H1 (cell line): ENCODE measurements around the gene NRP2. TPM values are rescaled to one million over a fixed set of nuclear protein-coding genes. Genes with fewer than 3 reads are reported as not detected.
A peak's percentile ranks its signal among the peaks of the same experiment; 100 is the strongest.

Experiments
- CTCF ChIA-PET: fragments of 300-600 bp; sonication (Branson Sonifier 250); formaldehyde crosslinking; loops from one replicate; lab custom pipeline; 2021; ENCODE audit not compliant: partially characterized antibody; lab: Charles Lee
- POLR2A ChIA-PET: fragments of 300-600 bp; sonication (Branson Sonifier 250); formaldehyde crosslinking; loops from one replicate; lab custom pipeline; 2021; ENCODE audit warnings: inconsistent platforms; ENCODE audit not compliant: partially characterized antibody; lab: Charles Lee
- DNase-seq, 2 experiments: peaks; one replicate each; pipeline versions ENCODE4 v3.0.0 to v3.0.0-alpha.2; 2010 to 2022; ENCODE audit warnings: low spot score in 2 of 2, low read depth in 1 of 2, mixed read lengths in 1 of 2
- FAIRE-seq: peaks from 2 replicates; lab custom pipeline; 2011; peaks lifted over from hg19 to GRCh38; lab: Jason Lieb, UNC
- H2AFZ ChIP-seq: 2 replicates; pipeline ENCODE4 v1.8.1; 2012; ENCODE audit warnings: low read length, inconsistent platforms
- H2AK5ac ChIP-seq: 2 replicates; pipeline ENCODE4 v1.6.1; 2013; ENCODE audit warnings: low read depth, low read length
- H2BK120ac ChIP-seq: replicated peaks from 2 replicates; pipeline ENCODE3; 2013; ENCODE audit warnings: low read depth, low read length, inconsistent platforms
- H2BK12ac ChIP-seq: 2 replicates; pipeline ENCODE4 v1.6.1; 2013; ENCODE audit warnings: low read depth, low read length
- H2BK15ac ChIP-seq: 2 replicates; pipeline ENCODE4 v1.6.1; 2013; ENCODE audit warnings: low read length
- H2BK20ac ChIP-seq: 2 replicates; pipeline ENCODE4 v1.6.1; 2013; ENCODE audit warnings: low read length
- H2BK5ac ChIP-seq: 2 replicates; pipeline ENCODE4 v1.6.1; 2013; ENCODE audit warnings: low read depth, low read length
- H3K14ac ChIP-seq: 2 replicates; pipeline ENCODE4 v1.6.1; 2013; ENCODE audit warnings: inconsistent platforms; ENCODE audit not compliant: insufficient read length
- H3K18ac ChIP-seq: 2 replicates; pipeline ENCODE4 v1.6.1; 2013; ENCODE audit warnings: low read length; ENCODE audit errors: extremely low read depth
- H3K23ac ChIP-seq: 2 replicates; pipeline ENCODE4 v1.6.1; 2013; ENCODE audit warnings: inconsistent platforms; ENCODE audit not compliant: insufficient read length
- H3K23me2 ChIP-seq: 2 replicates; pipeline ENCODE4 v1.6.1; 2013; ENCODE audit warnings: low read depth, low read length
- H3K27ac ChIP-seq: 2 replicates; pipeline ENCODE4 v1.6.1; 2011; ENCODE audit warnings: low read depth, low read length, inconsistent platforms
- H3K27me3 ChIP-seq, 4 experiments: replicated peaks in 1 of 4; 1 replicate in 1 of 4; 2 replicates in 3 of 4; pipeline versions ENCODE4 v1.6.1 to v1.8.1; 2011 to 2013; ENCODE audit warnings: low read length in 3 of 4, mild to moderate bottlenecking in 3 of 4, inconsistent platforms in 2 of 4, mixed read lengths in 2 of 4, moderate library complexity in 1 of 4; ENCODE audit not compliant: control insufficient read depth in 3 of 4, insufficient read depth in 3 of 4; ENCODE audit errors: extremely low read depth in 1 of 4
- H3K36me3 ChIP-seq, 4 experiments: 2 replicates each; pipeline versions ENCODE4 v1.6.1 to v1.8.1; 2011 to 2013; ENCODE audit warnings: mild to moderate bottlenecking in 4 of 4, low read length in 3 of 4, moderate library complexity in 2 of 4, control low read depth in 1 of 4, inconsistent platforms in 1 of 4; ENCODE audit not compliant: insufficient read depth in 4 of 4, control insufficient read depth in 2 of 4
- H3K4ac ChIP-seq: replicated peaks from 2 replicates; pipeline ENCODE3; 2013; ENCODE audit warnings: low read length, low read depth, mixed read lengths, inconsistent platforms; ENCODE audit not compliant: insufficient read length
- H3K4me1 ChIP-seq, 4 experiments: replicated peaks in 1 of 4; 1 replicate in 1 of 4; 2 replicates in 3 of 4; pipeline versions ENCODE4 v1.6.1 to v1.8.1; 2011 to 2013; ENCODE audit warnings: low read length in 3 of 4, inconsistent platforms in 2 of 4, mixed read lengths in 1 of 4; ENCODE audit not compliant: insufficient read depth in 4 of 4, control insufficient read depth in 3 of 4
- H3K4me2 ChIP-seq, 2 experiments: 2 replicates each; pipeline versions ENCODE4 v1.6.1 to v1.8.1; 2011 to 2013; ENCODE audit warnings: low read depth in 2 of 2, low read length in 2 of 2, control low read depth in 1 of 2, inconsistent platforms in 1 of 2, mild to moderate bottlenecking in 1 of 2; ENCODE audit not compliant: insufficient read depth in 1 of 2
- H3K4me3 ChIP-seq, 4 experiments: fragments of 200-600, 300-600 bp in 1 of 4; sonication (generic), shearing (Covaris generic), sonication (Bioruptor Twin) in 1 of 4; 2 replicates each; pipeline versions ENCODE4 v1.5.1 to v1.8.1; 2011 to 2016; ENCODE audit warnings: low read length in 4 of 4, low read depth in 3 of 4, control low read depth in 2 of 4, inconsistent platforms in 2 of 4, mild to moderate bottlenecking in 2 of 4, mixed read lengths in 1 of 4, moderate library complexity in 1 of 4; ENCODE audit not compliant: insufficient read depth in 2 of 4; ENCODE audit errors: extremely low read depth in 1 of 4
- H3K56ac ChIP-seq: replicated peaks from 2 replicates; pipeline ENCODE3; 2013; ENCODE audit warnings: low read depth, mild to moderate bottlenecking, mixed read lengths, low read length, inconsistent platforms; ENCODE audit not compliant: insufficient read length
- H3K79me1 ChIP-seq: 2 replicates; pipeline ENCODE4 v1.6.1; 2013; ENCODE audit warnings: low read depth, low read length, control low read depth
- H3K79me2 ChIP-seq, 2 experiments: 2 replicates each; pipeline versions ENCODE4 v1.6.1 to v1.8.1; 2012 to 2013; ENCODE audit warnings: low read length in 2 of 2, mild to moderate bottlenecking in 2 of 2, inconsistent platforms in 1 of 2; ENCODE audit not compliant: insufficient read depth in 2 of 2, control insufficient read depth in 1 of 2
- H3K9ac ChIP-seq, 4 experiments: replicated peaks in 1 of 4; 1 replicate in 1 of 4; 2 replicates in 3 of 4; pipeline versions ENCODE4 v1.6.1 to v1.8.1; 2011 to 2013; ENCODE audit warnings: low read depth in 3 of 4, low read length in 3 of 4, control low read depth in 2 of 4, mild to moderate bottlenecking in 2 of 4, moderate library complexity in 2 of 4, inconsistent platforms in 1 of 4; ENCODE audit errors: extremely low read depth in 1 of 4
- H3K9me3 ChIP-seq, 2 experiments: 2 replicates each; pipeline versions ENCODE4 v1.6.1 to v1.8.1; 2012 to 2013; ENCODE audit warnings: mild to moderate bottlenecking in 2 of 2, moderate library complexity in 2 of 2, control low read depth in 1 of 2, inconsistent platforms in 1 of 2, low read depth in 1 of 2, low read length in 1 of 2, mixed read lengths in 1 of 2; ENCODE audit not compliant: insufficient read depth in 2 of 2
- H4K20me1 ChIP-seq, 2 experiments: replicated peaks in 1 of 2; 2 replicates each; pipeline versions ENCODE3 to v1.8.1; 2011 to 2013; ENCODE audit warnings: inconsistent platforms in 2 of 2, low read length in 2 of 2, mild to moderate bottlenecking in 1 of 2; ENCODE audit not compliant: insufficient read depth in 2 of 2, control insufficient read depth in 1 of 2
- H4K5ac ChIP-seq: 2 replicates; pipeline ENCODE4 v1.6.1; 2013; ENCODE audit warnings: low read length, low read depth, mixed read lengths, inconsistent platforms; ENCODE audit not compliant: insufficient read length
- H4K8ac ChIP-seq: 2 replicates; pipeline ENCODE4 v1.8.0; 2013; ENCODE audit warnings: mild to moderate bottlenecking, moderate library complexity, low read length, inconsistent platforms; ENCODE audit not compliant: insufficient read depth; ENCODE audit errors: extremely low read depth
- H4K91ac ChIP-seq: replicated peaks from 2 replicates; pipeline ENCODE3; 2013; ENCODE audit warnings: low read length, mixed read lengths, inconsistent platforms; ENCODE audit not compliant: insufficient read length
- CBX8 ChIP-seq: fragments of 300-800, 300-1000 bp; sonication (generic); IDR thresholded peaks from 2 replicates; pipeline ENCODE4 v1.7.1; 2016; ENCODE audit warnings: low read depth, low read length, borderline replicate concordance
- GTF2F1 ChIP-seq: IDR thresholded peaks from 2 replicates; pipeline ENCODE4 v1.6.1; 2012; ENCODE audit warnings: low read depth, low read length, improper control_type of control experiment, borderline replicate concordance
- JUND ChIP-seq: IDR thresholded peaks from 2 replicates; pipeline ENCODE4 v1.6.1; 2011; ENCODE audit warnings: mild to moderate bottlenecking, improper control_type of control experiment, low read length
- NANOG ChIP-seq: IDR thresholded peaks from 2 replicates; pipeline ENCODE4 v1.6.1; 2011; ENCODE audit warnings: low read length, low read depth, mild to moderate bottlenecking, inconsistent platforms; ENCODE audit not compliant: insufficient read depth, poor library complexity, severe bottlenecking
- POLR2AphosphoS5 ChIP-seq: IDR thresholded peaks from 2 replicates; pipeline ENCODE4 v1.6.1; 2011; ENCODE audit warnings: low read depth, low read length
- RBBP5 ChIP-seq: IDR thresholded peaks from 2 replicates; pipeline ENCODE4 v1.7.1; 2012; ENCODE audit warnings: low read depth, mild to moderate bottlenecking, inconsistent platforms, low read length, moderate library complexity, borderline replicate concordance
- RFX5 ChIP-seq: IDR thresholded peaks from 2 replicates; pipeline ENCODE4 v1.6.1; 2011; ENCODE audit warnings: low read depth, low read length, improper control_type of control experiment, borderline replicate concordance
- RNF2 ChIP-seq: fragments of 200-900, 300-1000 bp; sonication (generic); IDR thresholded peaks from 2 replicates; pipeline ENCODE4 v1.7.1; 2016; ENCODE audit warnings: borderline replicate concordance, low read depth, mild to moderate bottlenecking, antibody characterized with exemption, low read length; ENCODE audit not compliant: poor library complexity, severe bottlenecking; ENCODE audit errors: missing control alignments
- SIRT6 ChIP-seq: IDR thresholded peaks from one replicate; pipeline ENCODE4 v1.7.1; 2012; ENCODE audit warnings: low read length, inconsistent platforms
- SP2 ChIP-seq: IDR thresholded peaks from 2 replicates; pipeline ENCODE4 v1.6.1; 2012; ENCODE audit warnings: mild to moderate bottlenecking, low read length, inconsistent platforms
- TBP ChIP-seq: IDR thresholded peaks from 2 replicates; pipeline ENCODE4 v1.6.1; 2011; ENCODE audit warnings: low read depth, low read length, improper control_type of control experiment
- TCF12 ChIP-seq: IDR thresholded peaks from 2 replicates; pipeline ENCODE4 v1.6.1; 2011; ENCODE audit warnings: low read depth, mild to moderate bottlenecking, low read length
- WGBS, 2 experiments: shearing (Covaris generic) in 1 of 2; methylation state at CpG; one replicate each; pipeline versions ENCODE4 v1.1.6 to v1.1.7; 2013 to 2015; ENCODE audit warnings: low lambda C conversion rate in 2 of 2, mixed read lengths in 2 of 2, inconsistent platforms in 1 of 2, low coverage in 1 of 2, missing lambda C conversion rate in 1 of 2; ENCODE audit not compliant: insufficient replicate concordance in 2 of 2, insufficient coverage in 1 of 2, insufficient read length in 1 of 2; ENCODE audit errors: extremely low coverage in 1 of 2, missing lambda C conversion rate in 1 of 2; 5-methylcytosine and 5-hydroxymethylcytosine counted together
- polyA plus RNA-seq, 7 experiments: library from polyadenylated mRNA; depleted of rRNA in 3 of 7; stranded (reverse) in 5 of 7; unstranded in 2 of 7; fragments of >200 nt in 5 of 7; fragments of 200-250 nt in 2 of 7; gene quantifications; 1 replicate in 5 of 7; 2 replicates in 1 of 7; 4 replicates in 1 of 7; pipeline versions ENCODE4 v1.2.1 to v1.2.3, GENCODE V29; 2011 to 2013; ENCODE audit warnings: missing spikeins in 2 of 7, mixed read lengths in 2 of 7
- total RNA-seq: library from RNA; stranded (reverse); fragmentation: NEBNext Ultra II Directional; extraction: Animal tissue kit (Norgen Biotek cat#: 25700); gene quantifications from 2 replicates; pipeline ENCODE4 v1.2.1, GENCODE V29; 2021

NRP2 gene
- total and polyA plus RNA-seq, 2 of the 8 experiments (the other 6 are each of a cell fraction or from before 2014, with no cell fraction given) = 32.0 to 37.8 TPM

DNA sequence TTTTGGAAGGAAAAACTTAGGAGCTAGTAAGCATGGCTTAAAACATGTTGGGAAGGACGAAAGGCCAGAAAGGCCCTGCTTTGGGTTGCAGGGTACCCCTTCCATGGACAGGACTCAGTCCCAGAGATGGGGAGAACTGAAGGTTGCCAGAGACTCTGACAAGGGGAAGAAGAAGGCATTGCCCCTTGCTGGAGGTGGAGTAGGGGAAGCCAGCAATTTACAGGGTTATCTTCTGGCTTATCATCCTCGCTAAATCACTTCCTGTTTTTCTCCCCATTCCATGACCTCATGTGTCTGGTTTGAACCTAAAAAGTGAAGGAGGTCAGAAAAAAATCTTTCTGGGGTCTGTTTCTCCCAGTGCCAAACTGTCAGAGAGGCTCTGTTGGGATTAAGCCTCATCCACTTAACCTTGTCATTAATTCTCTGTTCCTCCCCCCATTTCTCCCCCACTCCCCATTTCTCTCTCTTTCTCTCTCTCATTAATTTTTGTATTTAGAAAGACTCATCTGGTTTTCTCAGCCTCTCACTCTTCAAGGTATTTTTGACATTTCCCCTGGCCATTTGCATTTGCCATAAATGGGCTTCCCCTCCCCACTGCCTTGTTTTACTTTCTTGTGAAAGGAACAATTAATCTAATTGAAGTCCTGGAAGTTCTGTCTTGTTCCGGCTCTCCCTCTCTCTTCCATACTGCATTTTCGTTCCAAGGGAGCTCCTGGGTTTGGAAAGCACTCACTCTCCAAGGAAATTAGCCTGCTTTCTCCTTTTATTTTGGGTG lies 17.4 kb downstream of the NRP2 start:
- ChIA-PET POLR2A (interaction anchor here (0.9 kb wide), 1 partner anchor 9 kb away, joined by 3 read pairs; no protein-coding TSS in a partner anchor), CTCF (interaction anchor here (1.0 to 1.3 kb wide), 3 partner anchors 21 to 84 kb away, joined by 3 to 4 read pairs (median 4); no protein-coding TSS in a partner anchor)
- Histone ChIP-seq H3K14ac (no peak overlapping the region), H3K23ac (no peak overlapping the region), H2BK20ac (0 out of 2 replicates have a peak overlapping the region, but pooled peaks have one; percentile 9), H3K4me2 (no peak overlapping the region; a peak in 1 of 4 replicates), H4K8ac (no peak overlapping the region), H2BK5ac (peak overlapping the region; percentile 27; the same call in 1 of the 2 replicates), H3K4me1 (peaks cover 5 to 24% (median 16%) of the 10 kb centered on the region in 4 experiments), H3K36me3 (peaks cover 0 to 6% (median 0%) of the 10 kb centered on the region in 4 experiments; a peak in 1 of 8 replicates), H3K18ac (peak overlapping the region; percentile 15; the same call in 1 of the 2 replicates), H4K91ac (no peak overlapping the region), H3K9me3 (no peaks in the 10 kb centered on the region; a peak in 1 of 4 replicates), H2BK15ac (no peak overlapping the region), H4K5ac (no peak overlapping the region), H2AK5ac (no peak overlapping the region), H2BK120ac (no peak overlapping the region), H3K4me3 (no peak overlapping the region), H3K23me2 (no peaks in the 10 kb centered on the region), H3K9ac (no peak overlapping the region), H3K27ac (no peak overlapping the region), H3K79me2 (peaks cover 0 to 4% of the 10 kb centered on the region in 2 experiments; a peak in 2 of 4 replicates), H3K4ac (no peak overlapping the region), H3K79me1 (no peaks in the 10 kb centered on the region), H2BK12ac (peak overlapping the region; percentile 65; the same call in 1 of the 2 replicates), H3K56ac (no peak overlapping the region), H4K20me1 (no peaks in the 10 kb centered on the region), H2AFZ (no peak overlapping the region), H3K27me3 (no peaks in the 10 kb centered on the region)
- TF ChIP-seq RFX5 (no peak), SP2 (no peak), RBBP5 (no peak), RNF2 (no peak), NANOG (no peak), TCF12 (no peak), TBP (no peak), POLR2AphosphoS5 (no peak), CBX8 (no peak), SIRT6 (no peak), GTF2F1 (no peak), JUND (no peak)
- 92% methylated on average over 4 of the region's 4 CpGs; no CpG with 5 or more reads in 1 of the 2 experiments for WGBS, 2 experiments
- no peak for FAIRE-seq
- DNase-seq = no peak
